Stimulated activated CD8-positive, alpha-beta memory T cell treated with anti-CD3 and anti-CD28 coated beads, Interleukin-2, amount 100 ng/mL, for 1 hour (primary cell): ENCODE measurements around the gene PLXNA4.

Experiments used
- DNase-seq, 2 donors: peaks; one replicate each; pipeline ENCODE4 v3.0.0-alpha.2; 2020; ENCODE audit warnings: low read depth in 2 of 2

Gene PLXNA4

DNA sequence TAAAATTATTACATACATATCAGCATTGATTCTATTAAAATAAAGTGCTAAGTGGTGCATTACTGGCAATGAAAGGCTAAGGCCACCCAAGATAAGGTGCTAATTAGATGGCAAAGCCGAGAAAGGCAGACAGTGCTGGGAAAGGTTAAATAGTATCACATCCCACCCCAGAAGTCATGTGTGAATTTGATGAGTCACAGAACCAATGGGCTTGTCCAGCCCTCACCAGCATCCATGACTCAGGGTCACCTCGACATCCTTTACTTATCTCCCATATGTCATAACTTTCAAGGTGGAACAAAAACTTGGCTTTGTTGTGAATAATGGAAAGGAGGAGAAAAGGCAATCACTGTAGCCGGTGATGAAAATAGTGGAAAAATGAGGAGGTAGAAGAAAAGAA lies 459.1 kb downstream of the PLXNA4 start:
- no peak for DNase-seq

DNA sequence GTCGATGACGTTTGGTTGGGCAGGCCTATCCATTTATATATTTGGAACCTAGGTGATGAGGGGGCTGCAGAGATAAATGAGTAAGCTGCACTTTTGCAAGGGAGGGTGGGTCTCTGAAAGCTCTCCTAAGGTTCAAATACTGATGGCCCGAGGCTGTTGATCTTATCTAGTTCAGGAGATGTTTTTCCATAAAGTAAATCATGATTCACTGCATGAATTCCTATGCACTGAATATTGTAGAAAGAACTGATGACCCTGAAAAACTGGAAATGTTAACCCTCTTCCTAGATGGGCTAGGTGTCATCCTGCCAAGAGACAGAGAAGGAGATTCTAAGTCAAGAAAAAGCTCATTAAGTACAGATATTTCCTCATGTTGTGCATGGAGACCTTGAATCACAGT lies 459.9 kb downstream of the PLXNA4 start:
- no peak for DNase-seq

DNA sequence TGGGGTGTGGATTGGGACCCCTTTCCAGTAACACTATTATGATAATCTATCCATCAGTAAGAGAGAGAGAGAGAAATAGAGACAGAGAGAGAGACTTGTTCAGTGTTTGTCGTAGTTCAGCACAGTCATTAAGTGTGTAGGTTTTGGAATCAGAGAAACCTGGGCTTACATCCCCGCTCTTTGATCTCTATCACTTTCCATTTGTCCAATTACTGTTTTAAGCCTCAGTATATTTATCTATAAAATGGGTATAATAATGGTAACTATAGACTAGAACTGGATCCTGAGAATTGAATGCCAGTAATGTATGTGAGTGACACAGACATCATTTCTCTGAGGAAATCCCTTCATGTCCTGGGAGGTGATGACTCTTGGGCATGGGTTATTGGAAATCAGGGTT lies 460.5 kb downstream of the PLXNA4 start:
- no peak for DNase-seq

DNA sequence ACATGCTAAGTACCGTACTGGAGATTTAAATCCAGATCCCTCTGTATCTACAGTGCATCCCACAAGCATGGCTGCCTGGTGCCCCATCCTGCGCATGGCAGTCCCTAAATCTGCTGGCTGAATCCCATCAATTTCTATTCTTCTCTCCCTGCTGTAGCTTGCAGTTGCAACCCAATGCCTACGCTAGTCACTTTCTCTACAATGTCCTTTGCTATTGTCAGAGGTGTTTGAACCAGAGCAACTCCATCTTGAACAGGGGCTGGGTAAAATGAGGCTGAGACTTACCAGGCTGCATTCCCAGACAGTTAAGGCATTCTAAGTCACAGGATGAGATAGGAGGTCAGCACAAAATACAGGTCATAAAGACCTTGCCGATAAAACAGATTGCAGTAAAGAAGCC lies 461.2 kb downstream of the PLXNA4 start:
- DNase-seq: no peak

DNA sequence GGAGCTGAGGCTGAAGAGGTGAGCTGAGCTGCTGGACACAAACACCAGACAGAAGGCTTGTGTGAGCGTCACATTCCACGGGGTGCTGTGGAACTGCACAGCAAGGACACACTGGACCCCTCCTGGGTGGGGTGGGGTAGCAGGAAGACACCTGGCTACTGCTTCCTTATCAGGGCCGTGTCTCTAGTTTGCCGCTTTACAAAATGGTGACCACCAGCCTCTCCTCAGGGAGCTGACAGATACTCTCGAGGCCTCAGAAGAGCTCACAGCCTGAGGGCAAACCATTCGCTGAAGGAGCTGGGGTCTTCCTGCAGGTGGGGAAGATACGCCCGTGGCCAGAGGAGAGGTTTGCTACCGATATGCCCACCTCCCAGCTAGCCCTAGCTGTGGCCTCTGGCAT lies 461.9 kb downstream of the PLXNA4 start:
- DNase-seq: no peak

DNA sequence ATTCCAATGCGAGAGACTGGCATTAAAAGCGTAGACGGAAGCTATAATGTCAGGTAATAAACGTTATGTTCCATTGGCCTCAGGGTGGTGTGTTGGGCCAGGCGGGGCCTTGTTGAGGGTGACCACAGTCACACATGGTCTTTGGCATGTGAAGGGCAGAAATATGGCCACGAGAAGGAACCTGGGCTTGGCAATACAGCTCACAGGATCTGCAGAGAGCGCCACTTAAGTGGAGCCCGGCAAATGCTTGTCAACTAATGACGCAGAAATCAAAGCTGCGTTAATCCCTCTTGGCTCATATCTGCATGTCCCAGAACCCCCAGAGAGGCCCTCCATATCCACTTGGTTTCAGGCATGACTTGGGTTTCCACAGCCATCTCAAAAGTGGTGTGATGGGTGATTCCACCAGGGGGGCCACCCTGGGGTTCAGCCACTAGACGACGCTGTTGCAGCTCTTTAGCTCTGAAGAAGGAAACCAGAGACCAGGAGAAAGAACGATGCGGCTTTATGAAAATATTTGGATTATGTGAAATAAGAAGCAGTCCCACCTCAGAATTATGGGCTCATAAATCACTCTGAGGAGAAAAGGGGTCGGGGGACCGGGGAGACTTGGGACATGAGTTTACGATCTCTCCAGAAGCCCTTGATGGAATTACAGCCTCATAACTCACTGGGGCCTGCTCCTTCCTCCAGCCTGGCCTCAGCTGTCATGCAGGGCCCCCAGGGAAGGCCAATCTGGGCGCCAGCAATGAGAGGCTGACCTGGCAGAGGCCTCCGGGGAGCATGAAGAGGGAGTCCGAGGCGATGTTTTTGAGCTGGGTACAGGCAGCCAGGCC lies 462.5 kb downstream of the PLXNA4 start:
- DNase-seq: no peak

DNA sequence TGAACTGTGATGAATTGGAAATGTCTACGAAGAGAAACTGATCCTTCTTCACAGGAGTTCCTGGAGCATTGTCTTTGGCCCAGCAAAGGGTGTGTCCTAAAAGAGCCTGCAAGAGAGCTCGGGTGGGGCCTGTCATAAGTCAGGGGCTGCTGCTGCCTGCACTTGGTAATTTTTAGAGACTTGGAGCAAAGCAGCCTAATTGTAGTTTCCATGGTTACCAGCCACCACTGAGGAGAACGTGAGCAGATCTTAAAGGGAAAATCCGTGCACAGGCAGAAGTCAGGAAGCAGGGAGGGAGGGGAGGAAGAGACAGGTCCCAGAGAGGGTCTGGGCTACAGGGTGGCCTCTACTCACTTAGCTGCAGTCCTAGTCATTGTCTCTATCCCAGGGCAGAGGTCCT lies 463.6 kb downstream of the PLXNA4 start:
- no peak for DNase-seq

DNA sequence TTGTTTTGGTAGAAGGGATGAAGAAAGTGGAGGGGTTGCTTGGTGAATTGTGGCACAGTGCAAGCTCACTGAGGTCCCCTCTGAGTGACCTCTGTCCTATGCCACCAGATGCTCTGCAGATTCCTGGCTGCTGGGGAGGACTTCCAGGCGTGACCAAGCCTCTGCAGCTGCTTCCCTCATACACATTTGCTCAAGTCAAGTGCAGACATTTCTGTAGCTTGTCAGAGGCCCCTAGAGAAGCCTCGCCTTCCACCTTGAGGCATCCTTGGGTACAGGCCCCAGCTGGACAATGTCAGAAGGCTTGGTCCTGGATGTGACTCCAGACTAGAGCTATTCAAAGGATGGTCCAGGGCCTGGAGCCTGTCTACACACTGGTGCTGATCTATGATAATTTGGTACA lies 464.2 kb downstream of the PLXNA4 start:
- no peak for DNase-seq

DNA sequence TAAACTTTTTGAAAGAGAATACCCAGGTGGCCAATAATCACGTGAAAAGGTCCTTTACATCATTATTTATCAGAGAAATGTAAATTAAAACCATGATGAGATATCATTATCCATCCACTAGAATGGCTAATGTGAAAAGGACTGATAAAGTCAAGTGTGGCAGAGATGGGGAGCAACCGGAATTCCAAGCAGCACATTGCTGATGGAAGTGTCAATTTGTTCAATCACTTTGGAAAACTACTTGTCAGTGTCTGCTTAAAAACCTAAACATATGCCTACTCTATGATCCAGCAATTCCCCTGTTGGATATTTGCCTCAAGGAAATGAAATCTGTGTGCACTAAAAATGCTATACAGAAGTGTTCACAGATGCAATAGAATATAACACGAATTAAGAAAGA lies 465.6 kb downstream of the PLXNA4 start:
- no peak for DNase-seq

DNA sequence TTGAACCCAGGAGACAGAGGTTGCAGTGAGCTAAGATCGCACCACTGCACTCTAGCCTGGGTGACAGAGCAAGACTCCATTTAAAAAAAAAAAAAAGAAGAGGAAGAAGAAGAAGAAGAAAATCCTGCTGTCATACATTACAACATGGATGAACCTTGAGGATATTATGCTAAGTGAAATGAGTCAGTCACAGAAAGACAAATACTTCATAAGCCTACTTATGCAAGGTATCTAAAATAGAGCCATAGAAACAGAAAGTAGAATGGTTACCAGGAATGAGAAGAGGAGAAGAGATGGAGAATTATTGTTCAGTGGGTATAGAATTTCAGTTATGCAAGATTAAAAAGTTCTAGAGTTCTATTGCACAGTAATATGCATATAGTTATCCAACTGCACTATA lies 466.5 kb downstream of the PLXNA4 start:
- no peak for DNase-seq

DNA sequence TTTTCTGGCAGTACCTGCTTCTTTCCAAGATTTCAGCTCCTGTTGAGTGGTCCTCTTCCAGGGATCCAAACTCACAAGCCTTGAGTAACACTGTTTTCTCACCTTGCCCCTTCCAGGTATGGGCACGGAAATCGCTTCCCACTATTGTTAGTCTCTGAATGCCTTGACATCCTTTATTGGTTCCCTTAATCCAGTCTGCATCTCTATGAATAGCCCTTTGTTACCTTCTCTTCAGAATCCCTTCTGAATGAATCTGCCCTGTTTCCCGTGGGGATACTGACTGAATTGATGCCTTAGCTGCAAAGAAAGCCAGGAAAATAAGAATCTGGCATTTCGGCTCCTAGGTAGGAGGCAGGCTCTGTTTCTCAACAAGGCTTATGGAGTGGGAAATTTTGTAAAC lies 467.7 kb downstream of the PLXNA4 start:
- no peak for DNase-seq

DNA sequence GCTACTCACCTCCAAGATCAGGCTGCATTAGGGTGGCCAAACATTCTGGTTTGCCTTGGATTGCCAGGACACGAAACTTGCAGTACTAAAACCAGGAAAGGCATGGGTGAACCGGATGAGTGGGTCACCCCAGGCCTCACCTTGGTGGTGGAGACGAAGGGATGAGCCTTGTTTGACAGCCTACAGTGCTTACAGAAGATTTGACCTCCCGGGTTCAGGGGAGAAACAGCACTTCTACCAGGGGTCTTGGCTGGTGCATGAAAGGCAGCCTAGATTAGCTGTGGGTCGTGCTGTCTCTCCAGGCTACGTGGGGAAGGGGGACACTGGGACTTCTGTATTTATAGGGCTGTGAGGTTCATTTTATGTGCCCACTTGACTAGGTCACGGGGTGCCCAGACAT lies 469.8 kb downstream of the PLXNA4 start:
- no peak for DNase-seq

DNA sequence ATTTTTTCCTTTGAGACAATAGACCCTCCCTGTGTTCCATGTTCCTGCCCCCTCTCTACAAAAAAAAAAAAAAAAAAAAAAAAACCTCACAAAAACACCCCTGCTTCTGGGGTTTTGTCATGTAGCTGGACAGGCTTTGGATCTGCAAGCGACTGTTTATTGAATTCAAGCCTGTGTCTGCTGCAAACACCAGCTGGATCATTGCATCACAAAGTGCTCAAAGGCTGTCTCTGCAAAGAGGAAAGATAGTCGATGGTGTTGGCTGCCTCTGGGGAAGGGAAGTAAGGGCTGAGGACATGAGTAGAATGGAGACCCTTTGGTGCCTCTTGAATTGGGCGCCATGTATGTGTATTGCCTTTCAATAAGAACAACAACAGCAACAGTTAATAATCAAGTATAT lies 471.2 kb downstream of the PLXNA4 start:
- DNase-seq: no peak

DNA sequence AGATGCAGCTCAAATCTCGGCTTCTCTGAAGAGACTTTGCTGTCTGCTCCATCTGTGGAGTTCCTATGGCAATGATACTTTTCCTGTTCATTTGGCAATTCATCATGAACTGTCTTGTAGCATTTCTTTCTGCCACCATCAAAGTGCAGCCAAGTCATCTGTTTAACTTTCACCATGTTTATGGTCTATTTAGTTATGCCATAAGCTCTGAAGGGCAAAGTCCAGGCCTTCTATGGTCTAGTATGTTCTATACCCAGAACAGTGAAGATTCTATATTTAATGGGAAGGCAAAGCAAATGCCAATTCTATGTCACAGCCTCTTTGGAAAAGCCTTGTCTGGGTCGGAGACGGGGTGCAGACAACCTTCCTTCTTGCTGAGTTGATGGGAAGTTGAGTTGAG lies 472.6 kb downstream of the PLXNA4 start:
- no peak for DNase-seq

DNA sequence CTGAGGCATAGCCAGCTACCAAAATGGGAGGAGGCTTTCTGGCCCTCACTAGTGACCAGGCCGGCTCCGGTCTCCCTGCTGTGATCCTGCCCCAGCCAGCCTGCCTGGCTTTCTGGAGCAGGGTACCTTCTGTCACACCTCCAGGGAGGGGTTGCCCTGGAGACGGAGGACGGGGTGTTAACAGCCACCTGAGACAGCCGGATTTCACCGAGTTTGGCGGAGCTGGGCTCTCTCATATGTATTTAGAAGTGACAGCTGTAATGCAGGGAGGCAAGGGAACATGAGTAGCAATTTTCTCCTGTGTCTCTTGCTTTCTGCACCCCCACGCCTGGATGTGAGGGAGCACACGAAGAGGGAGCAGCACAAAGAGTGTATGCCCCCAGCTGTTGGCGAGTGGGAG lies 473.3 kb downstream of the PLXNA4 start:
- no peak for DNase-seq

DNA sequence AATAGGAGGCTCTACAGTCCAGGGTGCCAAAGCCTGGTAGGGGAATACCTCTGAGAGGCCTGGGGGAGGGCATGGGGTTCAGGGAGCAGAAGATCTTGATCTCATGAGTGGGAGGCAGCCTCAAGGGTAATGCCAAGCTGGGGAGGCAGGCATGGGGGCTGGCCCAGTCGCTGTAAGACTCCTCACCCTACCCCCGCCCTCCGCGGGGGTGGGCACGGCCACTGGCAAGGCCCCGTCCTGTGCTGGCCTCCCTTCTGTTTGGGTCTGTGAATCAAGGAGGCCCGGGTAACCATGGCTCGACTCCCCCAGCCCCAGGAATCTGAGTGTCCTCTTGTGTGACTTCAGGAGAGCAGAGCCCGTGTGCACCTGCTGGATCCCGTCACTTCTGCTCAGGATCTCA lies 473.9 kb downstream of the PLXNA4 start:
- no peak for DNase-seq

DNA sequence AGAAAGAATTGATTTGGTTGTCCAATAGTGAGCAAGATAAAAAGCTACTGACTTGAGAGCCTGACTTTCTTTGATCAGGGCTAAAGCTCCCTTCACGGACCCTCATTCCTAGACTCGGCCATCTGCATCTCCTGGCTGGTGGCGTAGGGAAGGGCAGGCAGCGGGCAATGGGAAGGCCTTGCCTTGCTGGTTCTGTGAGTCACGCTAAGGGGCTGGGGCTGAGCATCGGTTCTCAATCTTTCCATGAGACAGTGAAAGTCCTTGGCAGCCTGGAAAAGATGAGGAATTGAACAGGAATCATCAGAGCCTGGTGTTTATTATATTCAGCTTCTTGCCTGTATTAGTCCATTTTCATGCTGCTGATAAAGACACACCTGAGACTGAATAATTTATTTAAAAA lies 475.3 kb downstream of the PLXNA4 start:
- no peak for DNase-seq

DNA sequence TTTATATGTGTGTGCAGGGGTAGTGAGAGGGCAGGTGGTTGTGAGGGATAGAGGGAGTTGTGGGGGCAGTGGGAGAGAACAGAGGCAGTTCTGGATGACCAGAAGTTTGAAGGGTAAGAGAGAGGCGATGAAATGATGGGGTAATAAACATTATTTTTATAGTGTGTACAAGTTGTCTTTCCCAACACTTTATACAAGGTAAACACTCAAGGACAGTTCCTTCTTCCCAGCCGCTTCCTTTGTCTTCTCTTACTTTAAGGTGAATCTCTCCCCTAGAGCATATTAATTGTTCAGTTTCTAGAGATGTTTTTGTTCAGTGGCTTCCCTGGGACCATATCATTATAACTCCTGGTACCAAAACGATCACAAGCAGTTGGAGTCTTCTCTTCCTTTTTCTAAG lies 475.8 kb downstream of the PLXNA4 start:
- DNase-seq: no peak

DNA sequence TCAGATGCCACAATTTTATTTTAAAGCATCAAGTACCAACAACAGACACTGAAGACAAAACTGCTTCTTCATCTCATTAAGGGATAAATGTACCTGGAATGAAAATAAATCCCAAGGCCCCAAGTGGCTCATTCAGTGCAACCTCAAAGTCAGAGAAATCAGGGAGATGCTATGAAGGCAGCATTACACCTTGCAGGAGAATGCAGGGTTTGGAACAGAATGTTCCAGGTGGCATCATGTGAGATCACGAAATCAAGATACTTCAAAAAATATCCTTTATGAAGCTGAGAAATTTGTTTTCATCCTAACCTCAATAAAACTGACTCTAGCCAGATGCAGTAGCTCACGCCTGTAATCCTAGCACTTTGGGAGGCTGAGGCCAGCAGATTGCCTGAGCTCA lies 477.1 kb downstream of the PLXNA4 start:
- no peak for DNase-seq

DNA sequence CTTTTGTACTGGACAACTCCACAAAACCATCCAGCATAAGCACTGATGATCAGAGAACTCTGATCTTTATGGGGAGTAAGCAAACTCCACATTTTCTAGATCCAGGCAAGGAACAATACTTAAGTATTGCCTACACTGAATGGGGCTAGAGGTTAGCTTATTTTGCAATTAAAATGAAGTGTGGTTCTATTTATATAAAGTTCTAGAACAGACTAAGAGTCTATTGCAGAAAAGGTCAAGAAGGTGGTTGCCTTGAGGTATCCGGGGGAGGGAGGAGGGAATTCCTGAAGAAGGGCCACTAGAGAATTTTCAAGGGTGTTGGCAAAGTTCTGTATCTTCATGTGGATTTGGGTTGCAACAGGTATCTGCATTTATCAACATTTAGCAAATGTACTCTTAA lies 477.9 kb downstream of the PLXNA4 start:
- no peak for DNase-seq

DNA sequence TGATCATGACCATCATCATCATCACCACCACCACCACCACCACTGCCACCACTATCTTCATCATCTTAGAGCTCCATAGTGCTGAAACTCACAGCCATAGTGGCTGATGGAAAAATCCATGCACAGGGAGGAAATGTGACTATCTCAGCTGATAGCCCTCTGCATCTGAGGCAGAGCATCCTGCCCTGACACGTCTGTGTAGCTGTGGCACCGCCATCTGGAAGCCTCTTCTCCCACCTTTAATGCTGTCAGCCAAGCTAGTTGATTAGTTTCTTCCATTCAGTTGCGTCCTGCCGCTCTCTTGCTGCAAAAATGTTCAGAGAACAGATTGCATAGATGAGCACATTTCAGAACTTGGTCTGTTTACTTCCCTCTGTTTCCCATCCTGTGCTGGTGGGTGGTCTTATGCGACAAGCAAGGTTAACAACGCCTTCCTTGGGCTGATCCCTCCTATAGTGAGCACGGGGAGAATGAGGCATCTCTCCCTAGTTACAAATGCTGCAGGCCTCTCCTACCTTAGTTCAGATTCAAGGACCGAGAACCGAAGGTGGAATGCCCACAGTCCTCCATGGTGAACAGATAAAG lies 478.6 kb downstream of the PLXNA4 start:
- no peak for DNase-seq

DNA sequence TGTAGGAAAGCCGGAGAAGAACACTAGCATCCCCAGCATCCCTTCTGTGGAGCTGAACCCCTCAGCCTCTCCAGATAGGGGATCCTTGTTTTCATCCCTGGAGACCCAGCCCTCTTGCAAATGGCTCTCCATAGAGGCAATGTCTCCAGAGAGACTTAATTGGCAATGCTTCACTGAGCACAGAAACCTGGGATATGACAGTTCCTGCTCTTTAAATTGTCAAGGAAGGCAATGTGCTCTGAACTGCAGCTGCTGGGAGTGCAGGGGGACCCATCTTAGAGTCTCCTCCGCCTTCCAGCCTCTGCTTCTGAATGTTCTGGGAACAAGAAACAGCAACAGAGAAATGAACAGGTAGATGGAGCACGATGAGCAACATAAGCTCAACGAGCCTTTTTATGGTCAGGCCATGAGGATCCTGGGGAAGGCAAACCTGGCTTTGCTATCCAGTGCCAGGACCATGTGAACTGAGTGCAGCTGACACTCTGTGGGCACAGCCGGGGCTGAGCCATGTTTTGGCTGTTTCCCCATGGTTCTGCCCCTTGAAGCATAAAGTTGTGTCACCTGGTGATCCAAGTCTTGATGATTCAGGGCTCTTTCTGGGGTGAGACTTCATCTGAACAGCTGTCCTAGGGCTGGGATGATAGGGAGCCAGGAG lies 481.0 kb downstream of the PLXNA4 start:
- no peak for DNase-seq

DNA sequence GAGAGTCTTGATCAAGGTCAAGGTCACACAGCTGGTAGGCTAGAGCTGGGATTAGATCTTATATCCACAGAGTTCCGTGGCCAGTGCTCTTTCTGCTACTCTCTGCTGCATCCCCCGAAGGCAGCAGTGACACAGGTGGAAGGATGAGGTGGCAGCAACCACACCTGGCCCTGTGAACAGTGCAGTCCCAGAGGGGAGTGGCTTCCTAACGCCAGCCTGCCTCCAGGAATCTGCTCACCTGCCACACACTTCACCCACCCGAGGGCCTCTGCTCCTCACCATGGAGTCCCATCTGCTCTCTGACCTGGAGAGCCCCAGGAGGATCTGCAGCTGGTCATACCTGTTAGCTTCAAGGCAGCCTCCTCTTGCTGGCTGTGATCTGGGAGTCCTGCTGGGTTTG lies 484.2 kb downstream of the PLXNA4 start:
- DNase-seq: no peak
